HG03575 (cell line): ENCODE results near the gene VPS33A.

Experiments
- ATAC-seq: cut with Tn5 transposase; IDR thresholded peaks from one replicate; pipeline ENCODE4 v1.9.1; 2021; ENCODE audit not compliant: unreplicated experiment, insufficient number of reproducible peaks, low FRiP score; ENCODE audit errors: extremely low read depth

Gene VPS33A

DNA sequence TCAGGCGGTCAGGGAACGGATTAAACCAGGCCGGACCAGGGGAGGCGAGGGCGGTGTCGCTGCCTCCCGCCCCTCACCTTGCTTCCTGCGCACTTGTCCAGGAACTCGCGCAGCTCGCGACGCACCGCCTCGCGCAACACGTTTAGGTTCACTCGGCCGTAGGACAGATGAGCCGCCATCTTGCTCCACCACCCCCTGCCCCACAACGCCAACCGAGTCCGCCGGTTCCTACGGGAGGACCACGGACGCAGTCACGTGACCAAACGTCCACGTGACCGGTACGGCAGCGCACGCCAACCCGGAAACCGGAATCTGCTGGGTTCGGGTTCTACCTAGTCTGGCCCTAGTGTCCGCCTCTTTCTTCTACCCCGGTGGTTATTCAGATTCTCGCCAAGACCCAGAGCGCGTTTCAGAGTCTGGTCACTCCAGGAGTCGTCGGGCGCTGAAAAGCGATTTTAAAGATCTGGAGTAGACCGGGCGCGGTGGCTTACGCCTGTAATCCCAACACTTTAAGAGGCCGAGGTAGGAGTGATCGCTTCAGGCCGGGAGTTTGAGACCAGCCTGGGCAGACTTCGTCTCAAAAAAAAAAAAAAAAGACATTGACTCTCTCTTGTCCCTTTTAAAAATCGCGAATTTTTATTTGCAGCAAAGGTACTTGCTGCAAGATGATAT lies at the start of gene VPS33A:
Gene VPS33A (minus strand): TSS at position 265 of the 672 bp plus-strand sequence. CDS start 86 bp downstream, at position 179.
- ATAC-seq = no peak

DNA sequence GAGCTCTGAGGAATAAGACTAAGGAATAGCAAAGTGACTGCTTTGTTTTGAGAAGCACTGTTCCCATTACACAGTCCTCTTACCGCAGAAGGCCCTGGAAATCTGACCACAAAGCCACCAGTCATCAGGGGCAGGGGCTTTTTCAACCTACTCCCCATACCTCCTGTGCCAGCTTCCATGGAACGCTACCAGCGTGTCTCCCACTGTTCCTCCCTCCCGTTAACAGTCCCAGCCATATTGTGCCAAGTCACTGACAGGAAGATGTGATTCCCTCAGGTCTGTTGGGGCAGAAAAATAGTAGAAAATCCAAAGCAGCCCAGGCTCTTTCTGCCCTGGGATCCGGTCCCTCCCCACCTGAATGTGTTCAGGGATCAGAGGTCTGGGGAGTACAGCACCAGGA lies 46.6 kb upstream of the VPS33A start:
- ATAC-seq = no peak

DNA sequence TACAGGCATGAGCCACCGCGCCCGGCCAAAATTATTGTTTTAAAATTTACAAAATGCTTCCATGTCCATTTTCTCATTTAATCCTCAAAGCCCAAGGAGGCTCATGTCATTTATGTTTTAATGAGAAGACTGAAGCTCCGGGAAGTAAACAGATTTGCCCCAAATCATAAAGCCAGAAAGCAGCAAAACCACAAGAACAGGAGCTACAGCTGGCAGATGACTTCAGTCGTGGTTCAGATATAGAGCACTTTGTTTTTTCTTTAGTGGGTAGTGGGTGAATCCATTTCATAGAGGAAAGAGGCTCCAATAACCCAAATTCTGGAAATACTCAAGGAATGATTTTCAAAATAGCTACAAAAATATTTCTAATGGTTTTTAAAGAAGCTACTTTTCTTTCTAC lies 45.4 kb upstream of the VPS33A start:
- no peak for ATAC-seq

DNA sequence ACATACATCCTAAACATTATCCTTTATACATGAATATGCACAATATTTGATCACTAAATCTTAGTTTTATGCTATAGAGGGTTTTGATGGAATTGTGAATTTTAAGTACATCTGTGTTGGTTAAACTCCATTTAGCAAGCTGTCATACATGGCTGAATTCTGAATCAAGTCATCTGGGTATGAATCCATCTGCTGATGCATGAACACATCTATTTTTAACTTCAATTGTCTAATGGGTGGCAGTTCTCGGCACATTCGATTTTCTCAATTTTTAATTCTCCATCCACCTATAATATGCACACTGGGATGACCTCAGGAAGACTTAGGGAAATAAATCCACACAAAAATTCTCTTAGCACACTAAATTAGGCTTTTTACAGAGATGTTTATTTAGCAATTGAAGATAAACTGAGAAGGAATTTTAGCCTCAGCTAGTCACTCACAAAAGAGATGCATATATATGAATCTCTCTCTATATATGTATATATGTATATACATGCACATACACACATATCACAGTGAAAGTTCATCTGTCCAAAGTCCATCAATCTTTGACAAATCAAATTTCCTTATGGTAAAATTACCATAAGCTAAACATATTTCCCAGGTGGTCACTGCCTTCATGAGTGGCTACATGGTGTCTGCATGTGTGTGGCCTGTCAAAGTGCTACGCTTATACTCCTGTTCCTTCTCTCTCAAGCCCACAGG lies 44.5 kb upstream of the VPS33A start:
- no peak for ATAC-seq

DNA sequence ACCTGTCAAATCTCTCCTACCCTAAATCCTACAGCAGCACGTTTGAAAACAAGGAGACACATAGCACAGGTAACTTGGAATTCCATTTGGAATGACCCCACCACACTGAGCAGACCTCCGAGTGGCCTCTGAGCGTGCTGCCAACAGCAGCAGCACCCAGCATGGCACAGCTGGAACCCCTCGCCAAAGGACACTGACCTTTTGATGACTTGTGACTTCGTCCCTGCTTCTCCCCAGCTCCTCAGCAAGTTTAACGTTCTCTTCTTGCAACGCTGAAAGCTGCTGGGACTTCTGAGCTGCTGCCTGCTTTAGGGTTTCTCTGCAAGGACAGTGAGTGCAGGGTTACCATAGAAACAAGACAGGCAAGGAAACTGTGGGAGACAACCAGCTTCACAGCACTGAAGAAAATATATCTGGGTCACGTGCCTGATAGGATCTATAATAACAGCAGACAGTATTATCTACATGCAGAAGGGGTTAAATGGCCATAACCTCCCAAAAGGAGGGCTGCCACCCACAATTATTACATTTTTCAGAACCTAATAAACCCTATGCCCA lies 43.3 kb upstream of the VPS33A start:
- no peak for ATAC-seq

DNA sequence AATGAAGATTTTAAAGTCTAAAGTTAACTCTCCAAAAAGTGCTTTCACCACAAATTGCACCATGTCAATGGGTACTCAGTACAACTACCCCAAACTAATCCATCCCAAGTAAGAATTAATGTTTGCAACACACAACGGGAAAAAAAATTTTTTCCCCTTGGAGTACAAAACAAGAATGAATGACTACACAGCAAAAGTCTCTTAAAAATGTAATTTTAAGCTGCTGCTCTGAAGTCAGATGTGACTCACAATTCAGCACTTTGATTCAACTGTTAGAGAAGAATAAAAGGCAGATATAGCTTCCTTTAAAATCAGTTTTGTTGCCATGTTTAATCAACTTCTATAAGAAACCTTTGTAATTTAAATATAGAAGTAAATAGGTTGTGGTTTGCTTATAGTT lies 42.5 kb upstream of the VPS33A start:
- no peak for ATAC-seq

DNA sequence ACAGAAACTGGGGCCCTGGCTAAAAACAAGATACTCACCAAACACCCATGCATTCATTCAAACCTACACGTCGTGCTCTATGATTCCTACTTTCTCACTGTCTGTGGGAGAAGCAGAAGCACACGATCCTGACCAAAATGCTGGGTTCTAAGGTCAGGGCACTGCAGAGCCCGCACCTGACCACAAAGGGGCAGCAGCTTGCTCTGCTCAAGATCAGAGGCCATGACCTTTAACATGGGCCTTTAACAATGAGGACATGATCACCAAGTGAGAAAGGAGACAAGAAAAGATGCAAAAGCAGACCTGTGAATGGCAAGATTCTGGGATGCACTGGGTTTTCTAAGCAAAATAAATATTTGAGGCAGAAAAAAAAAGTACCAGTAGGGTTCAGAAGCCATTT lies 40.1 kb upstream of the VPS33A start:
- ATAC-seq = no peak

DNA sequence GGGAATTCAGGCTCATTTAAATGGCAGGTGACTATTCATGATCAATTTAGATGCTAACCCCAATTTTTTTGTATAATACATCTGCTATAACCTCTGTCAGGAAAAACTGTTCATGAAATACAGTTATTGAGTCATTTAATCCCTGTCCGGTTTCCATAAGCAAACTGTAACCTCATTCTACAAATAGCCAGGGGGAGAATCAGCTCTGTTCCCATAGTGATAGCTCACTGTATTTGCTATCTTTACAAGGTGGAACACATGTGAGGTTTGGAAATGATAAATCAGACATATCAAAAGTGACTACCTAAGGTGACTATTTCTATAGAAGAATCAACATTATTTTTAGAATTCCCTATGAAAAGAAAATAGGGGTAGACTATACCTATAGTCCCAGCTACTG lies 38.6 kb upstream of the VPS33A start:
- no peak for ATAC-seq

DNA sequence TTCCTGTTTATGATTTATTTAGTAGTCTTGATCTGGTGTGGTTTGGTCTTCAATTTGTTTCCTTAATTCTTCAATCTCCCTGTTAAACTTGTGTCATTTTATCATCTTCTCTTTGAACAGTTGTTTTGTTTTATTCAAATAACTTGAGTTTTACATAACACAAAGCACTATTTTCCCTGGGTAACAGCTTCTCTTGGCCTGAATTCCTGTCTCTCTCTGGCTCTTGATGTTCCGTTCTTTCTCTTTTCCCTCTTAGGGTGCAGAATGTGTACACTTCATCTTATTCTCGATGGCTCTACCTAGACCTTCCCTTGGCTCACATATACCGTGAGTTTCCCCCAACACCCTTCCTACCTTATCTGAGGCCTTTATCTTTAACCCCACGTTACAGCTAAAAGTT lies 36.8 kb upstream of the VPS33A start:
- no peak for ATAC-seq

DNA sequence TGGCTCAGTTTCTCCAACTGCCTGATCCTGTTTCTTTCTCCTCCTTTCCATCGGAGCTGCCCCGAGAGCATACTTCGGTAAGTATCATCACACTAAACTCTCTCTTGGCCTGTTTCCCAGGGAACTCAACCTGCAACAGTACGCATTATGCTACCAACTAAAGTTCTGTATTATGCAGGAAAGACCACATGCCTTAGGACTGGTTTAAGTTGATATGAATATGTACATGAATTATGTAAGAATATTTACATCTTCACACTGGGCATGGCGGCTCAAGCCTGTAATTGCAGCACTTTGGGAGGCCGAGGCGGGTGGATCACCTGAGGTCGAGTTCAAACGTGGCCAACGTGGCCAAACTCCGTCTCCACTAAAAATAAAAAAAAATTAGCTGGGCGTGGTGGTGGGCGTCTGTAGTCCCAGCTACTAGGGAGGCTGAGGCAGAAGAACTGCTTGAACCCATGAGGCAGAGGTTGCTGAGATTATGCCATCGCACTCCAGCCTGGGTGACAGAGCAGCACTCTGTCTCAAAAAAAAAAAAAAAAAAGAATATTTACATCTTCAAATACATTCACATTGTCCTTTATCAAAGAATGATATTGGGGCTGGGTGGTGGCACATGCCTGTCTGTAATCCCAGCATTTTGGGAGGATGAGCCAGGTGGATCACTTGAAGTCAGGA lies 31.9 kb upstream of the VPS33A start:
- ATAC-seq = no peak

DNA sequence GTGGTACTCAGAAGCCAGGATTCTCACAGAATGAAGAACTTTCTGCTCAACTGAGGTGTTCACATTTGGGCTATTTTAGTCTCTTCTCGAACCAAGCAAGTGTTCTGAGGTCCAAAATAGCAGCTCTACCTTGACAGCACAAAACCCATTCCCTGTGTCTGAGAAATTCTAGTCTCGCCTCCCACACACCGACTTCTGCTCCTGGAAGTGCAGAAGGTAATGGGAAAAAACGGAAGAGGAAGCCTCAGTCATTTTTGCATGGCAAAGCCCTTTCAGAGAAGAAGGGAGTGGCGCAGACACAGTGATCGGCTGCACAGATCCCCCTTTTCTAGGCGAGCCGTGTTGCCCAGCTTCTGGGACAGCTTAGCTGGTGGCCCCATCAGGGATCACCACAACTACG lies 31.2 kb upstream of the VPS33A start:
- ATAC-seq = no peak

DNA sequence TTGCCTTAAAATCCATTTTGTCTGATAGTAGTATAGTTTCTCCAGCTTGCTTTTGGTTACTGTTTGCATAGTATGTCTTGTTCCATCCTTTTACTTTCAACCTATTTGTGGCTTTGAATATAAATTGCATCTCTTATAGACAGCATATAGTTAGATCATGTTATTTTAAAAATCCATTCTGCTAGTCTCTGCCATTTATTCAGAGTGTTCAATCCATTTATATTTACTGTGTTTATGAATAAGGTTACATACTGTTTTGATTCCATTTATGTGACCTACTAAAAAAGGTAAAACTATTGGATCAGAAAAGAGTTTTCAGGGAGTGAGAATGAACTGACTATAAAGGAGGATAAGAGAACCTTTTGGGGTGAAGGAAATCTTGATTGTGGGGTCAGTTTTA lies 29.6 kb upstream of the VPS33A start:
- ATAC-seq = no peak

DNA sequence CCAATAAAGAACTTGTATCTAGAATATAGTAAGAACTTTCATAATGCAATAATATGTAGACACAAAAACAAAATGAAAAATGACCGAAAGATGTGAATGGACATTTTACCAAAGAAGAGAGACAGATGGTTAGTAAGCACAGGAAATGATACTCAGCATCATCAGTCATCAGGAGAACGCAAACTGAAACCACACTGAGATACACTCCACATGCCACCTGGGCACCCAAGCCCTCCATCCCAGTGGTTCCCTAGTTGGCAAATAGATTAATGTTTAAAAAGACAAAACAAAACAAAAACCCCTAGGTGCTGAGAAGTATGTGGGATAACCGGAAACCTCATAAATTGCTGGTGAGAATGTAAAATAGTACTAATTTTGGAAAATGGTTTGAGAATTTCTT lies 26.8 kb upstream of the VPS33A start:
- no peak for ATAC-seq

DNA sequence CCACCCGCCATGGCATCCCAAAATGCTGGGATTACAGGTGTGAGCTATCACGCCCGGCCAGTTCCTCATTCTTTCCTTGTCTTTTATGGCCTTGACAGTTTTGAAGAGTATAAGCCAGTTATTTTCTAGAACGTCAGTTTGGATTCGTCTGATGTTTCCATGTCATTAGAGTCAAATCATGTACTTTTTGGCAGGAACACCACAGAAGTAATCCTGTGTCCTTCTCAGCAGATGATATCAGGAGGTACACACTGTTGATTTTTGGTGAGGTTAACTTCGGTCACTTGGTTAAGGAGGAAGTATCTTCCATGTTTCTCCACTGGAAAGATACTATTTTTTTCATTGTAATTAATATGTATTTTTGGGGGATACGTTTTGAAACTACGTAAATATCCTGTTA lies 25.1 kb upstream of the VPS33A start:
- ATAC-seq = no peak

DNA sequence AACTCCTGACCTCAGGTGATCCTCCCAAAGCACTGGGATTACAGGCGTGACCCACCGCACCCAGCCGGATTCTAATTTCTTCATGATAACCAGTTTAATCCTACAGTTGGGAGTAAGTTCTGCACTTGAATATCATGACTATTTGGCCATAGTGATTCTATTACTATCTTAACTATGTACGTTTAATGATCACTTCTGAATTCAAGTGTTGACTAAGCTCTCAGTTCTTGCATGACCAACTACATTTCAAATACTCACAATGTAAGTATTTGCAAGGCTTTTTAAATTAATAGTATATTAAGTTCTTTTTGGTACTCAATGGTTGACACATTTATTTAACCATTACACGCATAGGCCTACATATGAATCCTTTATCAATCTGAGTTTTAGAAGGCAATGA lies 17.4 kb upstream of the VPS33A start:
- ATAC-seq = no peak

DNA sequence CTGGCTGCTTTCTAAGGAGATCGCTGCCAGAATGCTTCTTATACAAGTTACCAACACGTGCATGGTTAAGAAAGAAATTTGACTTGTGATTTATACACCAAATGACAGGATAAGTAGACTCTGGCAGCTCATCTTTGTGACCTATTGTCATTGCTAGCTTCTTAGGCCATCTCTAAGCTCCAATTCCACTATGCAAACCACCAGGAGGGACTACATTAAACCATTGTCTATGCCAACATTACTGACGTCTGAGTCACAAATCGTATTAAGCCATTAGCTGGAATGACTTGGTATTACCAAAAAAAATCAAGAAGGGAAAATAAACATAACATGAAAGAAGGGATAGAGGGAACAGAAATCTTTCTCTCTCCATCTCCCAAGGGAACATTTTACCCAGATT lies 15.8 kb upstream of the VPS33A start:
- no peak for ATAC-seq

DNA sequence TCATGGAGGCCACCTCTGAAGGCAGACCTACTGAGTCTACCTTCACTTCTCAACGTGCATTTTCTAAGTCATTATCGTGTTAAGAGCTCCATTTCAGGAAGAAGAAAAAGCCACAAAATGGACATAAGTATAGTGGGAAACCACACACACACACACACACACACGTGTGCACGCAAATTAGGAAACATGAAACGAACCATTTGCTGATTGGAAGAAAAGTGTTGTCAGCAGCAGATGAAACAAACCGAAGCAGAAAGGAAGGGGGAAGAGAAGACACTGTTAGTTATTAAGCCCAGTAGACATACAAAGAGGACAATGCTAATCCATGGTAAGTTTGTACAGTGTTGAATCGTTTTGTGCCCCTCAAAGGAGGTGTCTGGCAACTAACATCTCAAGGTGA lies 9.9 kb upstream of the VPS33A start:
- ATAC-seq = no peak

DNA sequence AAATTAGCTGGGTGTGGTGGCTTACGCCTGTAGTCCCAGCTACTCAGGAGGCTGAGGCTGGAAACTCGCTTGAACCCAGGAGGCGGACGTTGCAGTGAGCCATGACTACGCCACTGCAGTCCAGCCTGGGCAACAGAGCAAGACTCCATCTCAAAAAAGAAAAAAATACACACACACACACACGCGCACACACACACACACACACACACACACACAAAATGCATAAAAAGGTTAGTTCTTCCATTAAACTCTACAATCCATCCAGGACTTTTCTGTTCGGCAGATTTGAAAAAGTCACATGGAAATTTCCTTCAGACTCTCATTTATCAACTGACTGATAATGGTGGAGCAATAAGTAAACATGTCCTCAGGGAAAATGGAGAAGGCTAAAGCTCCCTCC lies 9.2 kb upstream of the VPS33A start:
- ATAC-seq = no peak

DNA sequence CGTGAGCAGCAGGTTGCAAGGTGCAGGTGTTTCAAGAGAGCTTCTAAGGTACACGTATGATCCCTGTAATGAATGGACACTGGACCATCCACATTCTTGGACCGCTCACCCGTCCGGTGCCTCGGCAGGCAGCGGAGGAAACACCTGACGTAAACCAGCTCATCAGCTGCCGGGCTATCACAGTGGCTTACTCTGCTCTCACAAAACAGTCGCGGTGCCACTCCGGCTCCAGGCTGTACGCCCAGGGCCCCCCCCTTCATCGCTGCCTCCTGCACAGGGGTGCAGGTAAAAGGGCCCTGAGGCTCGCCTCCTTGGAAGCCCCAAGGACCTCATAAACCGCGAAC lies 436 bp downstream of the VPS33A start:
- ATAC-seq = no peak

DNA sequence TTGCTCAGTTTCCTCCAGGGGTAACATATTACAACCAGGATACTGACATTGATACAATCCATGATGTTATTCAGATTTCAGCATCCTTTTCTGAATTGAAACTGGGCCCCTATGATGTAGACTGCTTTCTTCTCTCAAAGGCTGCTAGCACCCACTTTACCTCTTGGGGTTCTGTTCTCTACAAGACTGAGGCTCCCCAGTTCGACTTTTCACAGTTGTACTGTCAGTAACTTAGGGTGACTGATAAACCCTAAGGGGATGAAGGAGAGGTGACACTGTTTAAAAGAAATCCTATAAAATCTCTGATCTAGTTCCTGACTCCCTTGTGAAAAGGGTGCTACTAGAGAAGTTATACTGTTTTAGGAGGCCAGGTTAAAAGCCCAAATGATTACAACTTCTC lies 818 bp downstream of the VPS33A start:
- ATAC-seq = no peak
